Activated T-cell treated with anti-CD3 and anti-CD28 coated beads, Interleukin-2, amount 50 U/mL, for 72 hours (primary cell): ENCODE results near the gene SORCS3. TPM values are rescaled to one million over a fixed set of nuclear protein-coding genes. Genes with fewer than 3 reads are reported as not detected.

Source experiments
- ATAC-seq, 2 donors: fragments of 150-1000 bp; cut with Tn5 transposase; replicated peaks in 1 of 2; 2 replicates each; pipeline ENCODE4 v1.10.0; 2021; ENCODE audit warnings: moderate library complexity in 2 of 2, mild to moderate bottlenecking in 1 of 2
- DNase-seq, 2 donors: peaks; one replicate each; pipeline ENCODE4 v3.0.0; 2021 to 2022; ENCODE audit warnings: mixed read lengths in 1 of 2
- H3K27ac Mint-ChIP-seq: one replicate; pipeline ENCODE4 v1.8.0; 2022; ENCODE audit warnings: mild to moderate bottlenecking, moderate library complexity, mixed read lengths
- H3K27me3 Mint-ChIP-seq: one replicate; pipeline ENCODE4 v1.8.0; 2022; ENCODE audit warnings: low read depth, mixed read lengths
- H3K36me3 Mint-ChIP-seq, 2 donors: one replicate each; pipeline ENCODE4 v1.8.0; 2022; ENCODE audit warnings: mixed read lengths in 2 of 2, mild to moderate bottlenecking in 1 of 2; ENCODE audit not compliant: insufficient read depth in 2 of 2
- H3K4me1 Mint-ChIP-seq: one replicate; pipeline ENCODE4 v1.8.0; 2022; ENCODE audit warnings: low read depth, mixed read lengths
- H3K4me3 Mint-ChIP-seq, 2 donors: one replicate each; pipeline ENCODE4 v1.8.0; 2022; ENCODE audit warnings: mild to moderate bottlenecking in 2 of 2, mixed read lengths in 2 of 2, moderate library complexity in 2 of 2
- H3K9me3 Mint-ChIP-seq, 2 donors: one replicate each; pipeline ENCODE4 v1.8.0; 2022; ENCODE audit warnings: mixed read lengths in 2 of 2
- total RNA-seq, 2 donors: library from RNA; stranded (reverse); gene quantifications; one replicate each; pipeline ENCODE4 v1.2.3, GENCODE V29; 2022

Gene SORCS3
- not detected for total RNA-seq

GRCh38 chr10:104641187-104641936 lies at the start of gene SORCS3:
Gene SORCS3 (plus strand): TSS chr10:104641290.
- Mint-ChIP-seq H3K9me3 (no peaks in the 10 kb centered on the region), H3K27me3 (peaks cover 70% of the 10 kb centered on the region), H3K4me3 (peak within 1 kb of the TSS; percentile 17 to 33), H3K4me1 (peaks cover 9% of the 10 kb centered on the region), H3K36me3 (peaks cover 0 to 5% of the 10 kb centered on the region in 2 donors), H3K27ac (no peak within 1 kb of the TSS)
- DNase-seq (no peak), ATAC-seq (no peak)

GRCh38 chr10:104591441-104591840 lies 49.6 kb upstream of the SORCS3 start:
- peaks cover 15% of the 10 kb centered on the region for H3K27me3 Mint-ChIP-seq
- no peak for ATAC-seq
- no peak for DNase-seq
- peaks cover 8% of the 10 kb centered on the region for H3K4me1 Mint-ChIP-seq
- H3K4me3 Mint-ChIP-seq: no peak overlapping the region
- H3K27ac Mint-ChIP-seq: no peak overlapping the region
- no peaks in the 10 kb centered on the region for H3K36me3 Mint-ChIP-seq
- H3K9me3 Mint-ChIP-seq: no peaks in the 10 kb centered on the region

- no peak for ATAC-seq
- Mint-ChIP-seq H3K27ac (no peak overlapping the region), H3K36me3 (no peaks in the 10 kb centered on the region), H3K4me1 (no peaks in the 10 kb centered on the region), H3K9me3 (no peaks in the 10 kb centered on the region), H3K4me3 (no peak overlapping the region), H3K27me3 (peaks cover 12% of the 10 kb centered on the region)
- DNase-seq: no peak
Measured at GRCh38 chr10:104601166-104601565, 39.9 kb upstream of the SORCS3 start.

- no peak overlapping the region for H3K27ac Mint-ChIP-seq
- peaks cover 17% of the 10 kb centered on the region for H3K27me3 Mint-ChIP-seq
- ATAC-seq: no peak
Measured at GRCh38 chr10:104608091-104608828, 32.8 kb upstream of the SORCS3 start.

GRCh38 chr10:104612571-104613205 lies 28.4 kb upstream of the SORCS3 start:
- Mint-ChIP-seq H3K4me3 (no peak overlapping the region), H3K27me3 (no peaks in the 10 kb centered on the region), H3K27ac (no peak overlapping the region), H3K9me3 (peaks cover 4% of the 10 kb centered on the region in 2 donors), H3K4me1 (no peaks in the 10 kb centered on the region), H3K36me3 (peaks cover 0 to 2% of the 10 kb centered on the region in 2 donors)
- ATAC-seq: no peak
- no peak for DNase-seq

More at GRCh38 chr10:104608091-104608828, 32.8 kb upstream of the SORCS3 start:
- Mint-ChIP-seq H3K9me3 (peaks cover 4 to 9% of the 10 kb centered on the region in 2 donors), H3K4me1 (no peaks in the 10 kb centered on the region), H3K36me3 (peaks cover 0 to 2% of the 10 kb centered on the region in 2 donors), H3K4me3 (no peak overlapping the region)
- DNase-seq: no peak

GRCh38 chr10:104613406-104613805 lies 27.7 kb upstream of the SORCS3 start:
- Mint-ChIP-seq H3K36me3 (peaks cover 0 to 2% of the 10 kb centered on the region in 2 donors), H3K27ac (no peak overlapping the region), H3K27me3 (no peaks in the 10 kb centered on the region), H3K4me1 (no peaks in the 10 kb centered on the region), H3K9me3 (peaks cover 4% of the 10 kb centered on the region in 2 donors), H3K4me3 (no peak overlapping the region)
- DNase-seq (no peak), ATAC-seq (no peak)

GRCh38 chr10:104614245-104614831 lies 26.8 kb upstream of the SORCS3 start:
- Mint-ChIP-seq H3K9me3 (peaks cover 0 to 1% of the 10 kb centered on the region in 2 donors), H3K27ac (no peak overlapping the region), H3K36me3 (peaks cover 0 to 2% of the 10 kb centered on the region in 2 donors), H3K27me3 (no peaks in the 10 kb centered on the region), H3K4me1 (no peaks in the 10 kb centered on the region), H3K4me3 (no peak overlapping the region)
- ATAC-seq: peak in 1 of 2 donors; percentile 28
- peak; percentile 24 to 52 for DNase-seq

GRCh38 chr10:104615136-104615535 lies 26.0 kb upstream of the SORCS3 start:
- Mint-ChIP-seq H3K9me3 (no peaks in the 10 kb centered on the region), H3K27me3 (no peaks in the 10 kb centered on the region), H3K4me3 (no peak overlapping the region), H3K27ac (no peak overlapping the region), H3K4me1 (no peaks in the 10 kb centered on the region), H3K36me3 (peaks cover 0 to under 1% of the 10 kb centered on the region in 2 donors)
- ATAC-seq: no peak
- no peak for DNase-seq

- Mint-ChIP-seq H3K4me1 (no peaks in the 10 kb centered on the region), H3K9me3 (no peaks in the 10 kb centered on the region), H3K27me3 (peaks cover 10% of the 10 kb centered on the region), H3K4me3 (no peak overlapping the region), H3K27ac (no peak overlapping the region), H3K36me3 (no peaks in the 10 kb centered on the region)
- ATAC-seq (no peak), DNase-seq (no peak)
Measured at GRCh38 chr10:104617831-104618230, 23.3 kb upstream of the SORCS3 start.

GRCh38 chr10:104622175-104622574 lies 18.9 kb upstream of the SORCS3 start:
- peaks cover 42% of the 10 kb centered on the region for H3K27me3 Mint-ChIP-seq
- H3K4me1 Mint-ChIP-seq: no peaks in the 10 kb centered on the region
- no peaks in the 10 kb centered on the region for H3K36me3 Mint-ChIP-seq

GRCh38 chr10:104622598-104623209 lies 18.4 kb upstream of the SORCS3 start:
- Mint-ChIP-seq H3K27me3 (peaks cover 42% of the 10 kb centered on the region), H3K27ac (no peak overlapping the region), H3K36me3 (no peaks in the 10 kb centered on the region), H3K4me3 (no peak overlapping the region), H3K9me3 (no peaks in the 10 kb centered on the region), H3K4me1 (no peaks in the 10 kb centered on the region)
- ATAC-seq (no peak), DNase-seq (peak in 1 of 2 donors; percentile 19)

More at GRCh38 chr10:104622175-104622574, 18.9 kb upstream of the SORCS3 start:
- ATAC-seq (no peak), DNase-seq (no peak)
- H3K4me3 Mint-ChIP-seq: no peak overlapping the region
- no peaks in the 10 kb centered on the region for H3K9me3 Mint-ChIP-seq
- H3K27ac Mint-ChIP-seq: no peak overlapping the region

GRCh38 chr10:104630731-104631130 lies 10.4 kb upstream of the SORCS3 start:
- H3K4me1 Mint-ChIP-seq: no peaks in the 10 kb centered on the region
- no peaks in the 10 kb centered on the region for H3K9me3 Mint-ChIP-seq
- DNase-seq (no peak), ATAC-seq (no peak)
- H3K27ac Mint-ChIP-seq: no peak overlapping the region
- peaks cover 53% of the 10 kb centered on the region for H3K27me3 Mint-ChIP-seq
- no peak overlapping the region for H3K4me3 Mint-ChIP-seq
- no peaks in the 10 kb centered on the region for H3K36me3 Mint-ChIP-seq
